Trophoblast cell (in vitro differentiated cells and primary cell): ENCODE results near the gene KRT1.

ENCODE experiments used
- DNase-seq, 2 donors: peaks; one replicate each; pipeline ENCODE4 v3.0.0-alpha.2; 2016
- H2AFZ ChIP-seq: 2 replicates; pipeline ENCODE4 v1.6.1; 2013; ENCODE audit warnings: low read length, moderate library complexity, mild to moderate bottlenecking; ENCODE audit not compliant: insufficient read depth, poor library complexity
- H2AK5ac ChIP-seq: 2 replicates; pipeline ENCODE4 v1.6.1; 2013; ENCODE audit warnings: mild to moderate bottlenecking, low read length
- H2BK120ac ChIP-seq: 2 replicates; pipeline ENCODE4 v1.6.1; 2013; ENCODE audit warnings: low read length, mild to moderate bottlenecking, moderate library complexity; ENCODE audit not compliant: insufficient read depth, poor library complexity
- H2BK12ac ChIP-seq: 2 replicates; pipeline ENCODE4 v1.6.1; 2013; ENCODE audit warnings: mild to moderate bottlenecking, low read length, moderate library complexity
- H2BK5ac ChIP-seq: 2 replicates; pipeline ENCODE4 v1.6.1; 2013; ENCODE audit warnings: low read length, low read depth, moderate library complexity, mild to moderate bottlenecking; ENCODE audit not compliant: poor library complexity
- H3K14ac ChIP-seq: 2 replicates; pipeline ENCODE4 v1.6.1; 2013; ENCODE audit warnings: mild to moderate bottlenecking, low read length
- H3K18ac ChIP-seq: 2 replicates; pipeline ENCODE4 v1.6.1; 2013; ENCODE audit warnings: mild to moderate bottlenecking, low read length
- H3K23ac ChIP-seq: 2 replicates; pipeline ENCODE4 v1.6.1; 2013; ENCODE audit warnings: low read length
- H3K27ac ChIP-seq: 2 replicates; pipeline ENCODE4 v1.5.1; 2013; ENCODE audit warnings: low read depth, mild to moderate bottlenecking, inconsistent platforms, low read length, moderate library complexity
- H3K27me3 ChIP-seq: 2 replicates; pipeline ENCODE4 v1.6.1; 2013; ENCODE audit warnings: inconsistent platforms, mild to moderate bottlenecking, low read length, moderate library complexity; ENCODE audit not compliant: insufficient read depth
- H3K36me3 ChIP-seq, 2 experiments: 1 replicate in 1 of 2; 2 replicates in 1 of 2; pipeline ENCODE4 v1.6.1; 2013; ENCODE audit warnings: low read length in 2 of 2, mild to moderate bottlenecking in 2 of 2, moderate library complexity in 1 of 2; ENCODE audit not compliant: insufficient read depth in 2 of 2, control insufficient read depth in 1 of 2
- H3K4ac ChIP-seq: 2 replicates; pipeline ENCODE4 v1.6.1; 2013; ENCODE audit warnings: low read depth, mild to moderate bottlenecking, low read length, moderate library complexity
- H3K4me1 ChIP-seq, 2 experiments: 1 replicate in 1 of 2; 2 replicates in 1 of 2; pipeline ENCODE4 v1.6.1; 2013; ENCODE audit warnings: low read length in 2 of 2, mild to moderate bottlenecking in 2 of 2, moderate library complexity in 1 of 2; ENCODE audit not compliant: insufficient read depth in 2 of 2, control insufficient read depth in 1 of 2
- H3K4me2 ChIP-seq: 2 replicates; pipeline ENCODE4 v1.6.1; 2013; ENCODE audit warnings: inconsistent platforms, mild to moderate bottlenecking, low read length, moderate library complexity
- H3K4me3 ChIP-seq: 2 replicates; pipeline ENCODE4 v1.5.1; 2013; ENCODE audit warnings: mild to moderate bottlenecking, low read depth, low read length, inconsistent platforms
- H3K79me1 ChIP-seq: one replicate; pipeline ENCODE4 v1.6.1; 2013; ENCODE audit warnings: low read length
- H3K79me2 ChIP-seq: 2 replicates; pipeline ENCODE4 v1.6.1; 2013; ENCODE audit warnings: low read length, mild to moderate bottlenecking; ENCODE audit not compliant: control insufficient read depth, insufficient read depth, poor library complexity
- H3K9ac ChIP-seq: 2 replicates; pipeline ENCODE4 v1.6.1; 2013; ENCODE audit warnings: mild to moderate bottlenecking, low read length
- H3K9me3 ChIP-seq: 2 replicates; pipeline ENCODE4 v1.6.1; 2013; ENCODE audit warnings: low read depth, mild to moderate bottlenecking, control low read depth, inconsistent platforms, low read length; ENCODE audit not compliant: insufficient read depth
- H4K12ac ChIP-seq: 2 replicates; pipeline ENCODE4 v1.6.1; 2013; ENCODE audit warnings: low read depth, mild to moderate bottlenecking, low read length, moderate library complexity
- H4K8ac ChIP-seq: 2 replicates; pipeline ENCODE4 v1.6.1; 2013; ENCODE audit warnings: low read depth, mild to moderate bottlenecking, low read length, moderate library complexity
- H4K91ac ChIP-seq: one replicate; pipeline ENCODE4 v1.6.1; 2013; ENCODE audit warnings: low read depth, mild to moderate bottlenecking, low read length, moderate library complexity
- WGBS: extraction: QIAGEN DNeasy Blood & Tissue Kit; methylation state at CpG from one replicate; pipeline ENCODE4 v1.1.7; 2013; ENCODE audit warnings: missing lambda C conversion rate; ENCODE audit not compliant: insufficient read length, insufficient coverage; ENCODE audit errors: extremely low coverage; 5-methylcytosine and 5-hydroxymethylcytosine counted together

Gene KRT1

GRCh38 chr12:52726451-52726850, 46.2 kb upstream of the KRT1 start:
- Histone ChIP-seq H3K4ac (no peak overlapping the region), H2AFZ (no peak overlapping the region), H4K12ac (no peak overlapping the region), H3K36me3 (no peaks in the 10 kb centered on the region), H3K27me3 (no peaks in the 10 kb centered on the region), H3K79me1 (no peaks in the 10 kb centered on the region), H3K18ac (no peak overlapping the region), H2BK12ac (no peak overlapping the region), H3K14ac (no peak overlapping the region), H3K27ac (no peak overlapping the region), H2BK120ac (no peak overlapping the region), H3K4me3 (no peak overlapping the region), H3K79me2 (no peaks in the 10 kb centered on the region), H3K23ac (no peak overlapping the region), H3K9ac (no peak overlapping the region), H4K8ac (no peak overlapping the region), H3K4me1 (no peaks in the 10 kb centered on the region), H4K91ac (no peak overlapping the region), H2BK5ac (no peak overlapping the region), H3K9me3 (peaks cover 2% of the 10 kb centered on the region), H2AK5ac (no peak overlapping the region), H3K4me2 (no peak overlapping the region)
- no peak for DNase-seq
- no CpG with 5 or more reads among the region's 2 CpGs for whole genome bisulfite sequencing

GRCh38 chr12:52724384-52724783, 44.2 kb upstream of the KRT1 start:
- Histone ChIP-seq H3K36me3 (no peaks in the 10 kb centered on the region), H3K4ac (no peak overlapping the region), H3K4me2 (no peak overlapping the region), H3K79me1 (no peaks in the 10 kb centered on the region), H3K79me2 (no peaks in the 10 kb centered on the region), H2BK5ac (no peak overlapping the region), H3K9ac (no peak overlapping the region), H3K27ac (no peak overlapping the region), H4K12ac (no peak overlapping the region), H2BK12ac (no peak overlapping the region), H2AK5ac (no peak overlapping the region), H3K4me3 (no peak overlapping the region), H3K23ac (no peak overlapping the region), H3K14ac (no peak overlapping the region), H3K27me3 (no peaks in the 10 kb centered on the region), H3K18ac (no peak overlapping the region), H4K91ac (no peak overlapping the region), H3K4me1 (no peaks in the 10 kb centered on the region), H2AFZ (no peak overlapping the region), H4K8ac (no peak overlapping the region), H2BK120ac (no peak overlapping the region), H3K9me3 (peaks cover 2% of the 10 kb centered on the region)
- no peak for DNase-seq
- WGBS, result no CpG with 5 or more reads among the region's 3 CpGs

- Histone ChIP-seq H3K14ac (no peak overlapping the region), H2AFZ (no peak overlapping the region), H4K91ac (no peak overlapping the region), H2AK5ac (no peak overlapping the region), H3K79me2 (no peaks in the 10 kb centered on the region), H2BK5ac (no peak overlapping the region), H3K27me3 (no peaks in the 10 kb centered on the region), H2BK12ac (no peak overlapping the region), H2BK120ac (no peak overlapping the region), H3K79me1 (no peaks in the 10 kb centered on the region), H3K9ac (no peak overlapping the region), H3K4me3 (no peak overlapping the region), H3K27ac (no peak overlapping the region), H3K9me3 (peaks cover 2% of the 10 kb centered on the region), H3K4ac (no peak overlapping the region), H3K18ac (no peak overlapping the region), H3K4me2 (no peak overlapping the region), H4K12ac (no peak overlapping the region), H3K23ac (no peak overlapping the region), H3K36me3 (no peaks in the 10 kb centered on the region), H4K8ac (no peak overlapping the region), H3K4me1 (no peaks in the 10 kb centered on the region)
- no peak for DNase-seq
- WGBS, result no CpG with 5 or more reads among the region's 2 CpGs
These were observed 42.5 kb upstream of the KRT1 start for GRCh38 chr12:52722680-52723079.

GRCh38 chr12:52721838-52722470, 41.7 kb upstream of the KRT1 start:
- Histone ChIP-seq H3K18ac (no peak overlapping the region), H3K27me3 (no peaks in the 10 kb centered on the region), H3K79me1 (no peaks in the 10 kb centered on the region), H3K27ac (no peak overlapping the region), H3K14ac (no peak overlapping the region), H3K4me2 (no peak overlapping the region), H3K23ac (no peak overlapping the region), H2AK5ac (no peak overlapping the region), H4K91ac (no peak overlapping the region), H3K4me1 (no peaks in the 10 kb centered on the region), H3K79me2 (no peaks in the 10 kb centered on the region), H3K4ac (no peak overlapping the region), H4K12ac (no peak overlapping the region), H3K9ac (no peak overlapping the region), H2BK12ac (no peak overlapping the region), H2BK5ac (no peak overlapping the region), H2AFZ (no peak overlapping the region), H3K36me3 (no peaks in the 10 kb centered on the region), H4K8ac (no peak overlapping the region), H3K9me3 (peaks cover 2% of the 10 kb centered on the region), H2BK120ac (no peak overlapping the region), H3K4me3 (no peak overlapping the region)
- DNase-seq, result peak; percentile 20 to 68
- WGBS, result no CpG with 5 or more reads among the region's 3 CpGs
